IMR-90 (cell line): Measurements from ENCODE around the gene ARHGEF38. TPM values are rescaled to one million over a fixed set of nuclear protein-coding genes. Genes with fewer than 3 reads are reported as not detected.

Experiments used
- ATAC-seq: fragments of 200-7000 bp; cut with Tn5 transposase; 2 replicates; pipeline ENCODE4 v1.9.1; 2020; ENCODE audit warnings: low read depth, mild to moderate bottlenecking, moderate library complexity
- BruUV-seq: library from RNA; stranded (reverse); fragments of 400-500 nt; replicated peaks from 2 replicates; lab custom pipeline; 2021; lab: Mats Ljungman, UMichigan
- CTCF ChIA-PET: fragments of 300-600 bp; formaldehyde crosslinking; extraction: SDS; loops from one replicate; lab custom pipeline; 2021; ENCODE audit warnings: antibody characterized with exemption; lab: Yijun Ruan, JAX
- POLR2A ChIA-PET: fragments of 300-600 bp; sonication (Branson Sonifier 250); formaldehyde crosslinking; loops from one replicate; lab custom pipeline; 2022; ENCODE audit warnings: antibody characterized with exemption; ENCODE audit not compliant: unreplicated experiment; lab: Charles Lee
- DNase-seq: peaks from one replicate; pipeline ENCODE4 v3.0.0; 2013
- H2AFZ ChIP-seq: replicated peaks from 2 replicates; pipeline ENCODE3; 2013; ENCODE audit warnings: low read length, mild to moderate bottlenecking; ENCODE audit not compliant: poor library complexity
- H2AK5ac ChIP-seq: 2 replicates; pipeline ENCODE4 v1.6.1; 2013; ENCODE audit warnings: low read depth, low read length, inconsistent platforms
- H2AK9ac ChIP-seq: replicated peaks from 2 replicates; pipeline ENCODE3; 2013; ENCODE audit warnings: mild to moderate bottlenecking, low read depth, low read length, moderate library complexity; ENCODE audit not compliant: poor library complexity
- H2BK120ac ChIP-seq: 2 replicates; pipeline ENCODE4 v1.6.1; 2013; ENCODE audit warnings: low read depth, low read length, inconsistent platforms
- H2BK15ac ChIP-seq: 3 replicates; pipeline ENCODE4 v1.6.1; 2013; ENCODE audit warnings: low read depth, low read length, inconsistent platforms
- H2BK20ac ChIP-seq: 2 replicates; pipeline ENCODE4 v1.6.1; 2013; ENCODE audit warnings: low read depth, mild to moderate bottlenecking, inconsistent platforms, low read length, moderate library complexity
- H2BK5ac ChIP-seq: 2 replicates; pipeline ENCODE4 v1.6.1; 2013; ENCODE audit warnings: mild to moderate bottlenecking, low read depth, low read length, inconsistent platforms; ENCODE audit not compliant: poor library complexity, severe bottlenecking
- H3K14ac ChIP-seq: replicated peaks from 2 replicates; pipeline ENCODE4 v1.6.1; 2013; ENCODE audit warnings: low read depth, low read length, inconsistent platforms
- H3K18ac ChIP-seq: 2 replicates; pipeline ENCODE4 v1.6.1; 2013; ENCODE audit warnings: low read depth, low read length, control low read depth
- H3K23ac ChIP-seq: 2 replicates; pipeline ENCODE4 v1.6.1; 2013; ENCODE audit warnings: low read depth, low read length, inconsistent platforms
- H3K27ac ChIP-seq: 2 replicates; pipeline ENCODE4 v1.5.1; 2013; ENCODE audit warnings: mild to moderate bottlenecking, control low read depth, low read length; ENCODE audit not compliant: insufficient read depth
- H3K27me3 ChIP-seq: 2 replicates; pipeline ENCODE4 v1.6.1; 2013; ENCODE audit warnings: low read length; ENCODE audit not compliant: control insufficient read depth, insufficient read depth
- H3K36me3 ChIP-seq: 2 replicates; pipeline ENCODE4 v1.6.1; 2013; ENCODE audit warnings: low read length, mixed read lengths; ENCODE audit not compliant: control insufficient read depth, insufficient read depth
- H3K4ac ChIP-seq: 2 replicates; pipeline ENCODE4 v1.6.1; 2013; ENCODE audit warnings: low read depth, low read length, inconsistent platforms
- H3K4me1 ChIP-seq: 2 replicates; pipeline ENCODE4 v1.6.1; 2013; ENCODE audit warnings: low read length, mixed read lengths; ENCODE audit not compliant: control insufficient read depth, insufficient read depth
- H3K4me2 ChIP-seq: 2 replicates; pipeline ENCODE4 v1.6.1; 2013; ENCODE audit warnings: low read depth, mild to moderate bottlenecking, control low read depth, low read length, moderate library complexity
- H3K4me3 ChIP-seq: 2 replicates; pipeline ENCODE4 v1.5.1; 2013; ENCODE audit warnings: low read depth, mild to moderate bottlenecking, control low read depth, low read length, moderate library complexity; ENCODE audit not compliant: insufficient read depth
- H3K56ac ChIP-seq: 2 replicates; pipeline ENCODE4 v1.6.1; 2013; ENCODE audit warnings: low read length, inconsistent platforms; ENCODE audit not compliant: insufficient read depth; ENCODE audit errors: extremely low read depth
- H3K79me1 ChIP-seq, 2 experiments: 2 replicates each; pipeline ENCODE4 v1.6.1; 2013; ENCODE audit warnings: low read length in 2 of 2, inconsistent platforms in 1 of 2, low read depth in 1 of 2
- H3K9ac ChIP-seq: 2 replicates; pipeline ENCODE4 v1.6.1; 2013; ENCODE audit warnings: low read depth, low read length, control low read depth
- H3K9me1 ChIP-seq: 2 replicates; pipeline ENCODE4 v1.6.1; 2013; ENCODE audit warnings: low read length, inconsistent platforms; ENCODE audit not compliant: insufficient read depth
- H3K9me3 ChIP-seq: 2 replicates; pipeline ENCODE4 v1.6.1; 2013; ENCODE audit warnings: low read length; ENCODE audit not compliant: control insufficient read depth, insufficient read depth
- H4K20me1 ChIP-seq: 2 replicates; pipeline ENCODE4 v1.6.1; 2013; ENCODE audit warnings: low read length, inconsistent platforms; ENCODE audit not compliant: insufficient read depth
- H4K5ac ChIP-seq: 2 replicates; pipeline ENCODE4 v1.6.1; 2013; ENCODE audit warnings: mild to moderate bottlenecking, low read depth, low read length, control low read depth
- H4K8ac ChIP-seq, 2 experiments: 2 replicates each; pipeline ENCODE4 v1.6.1; 2013; ENCODE audit warnings: low read depth in 2 of 2, low read length in 2 of 2, control low read depth in 1 of 2, inconsistent platforms in 1 of 2
- H4K91ac ChIP-seq: 2 replicates; pipeline ENCODE4 v1.6.1; 2013; ENCODE audit warnings: low read depth, low read length, inconsistent platforms; ENCODE audit not compliant: insufficient read depth
- BHLHE40 ChIP-seq: fragments of 150-350 bp; IDR thresholded peaks from 2 replicates; pipeline ENCODE4 v1.6.1; 2016; ENCODE audit warnings: mild to moderate bottlenecking, low read depth, low read length
- CEBPB ChIP-seq: IDR thresholded peaks from 2 replicates; pipeline ENCODE4 v1.6.1; 2012; ENCODE audit warnings: low read depth, low read length, improper control_type of control experiment
- CHD1 ChIP-seq: IDR thresholded peaks from 2 replicates; pipeline ENCODE4 v1.6.1; 2012; ENCODE audit warnings: low read depth, low read length, improper control_type of control experiment
- CTCF ChIP-seq: conservative IDR thresholded peaks from 2 replicates; pipeline ENCODE4 v1.5.1; 2012; ENCODE audit warnings: mild to moderate bottlenecking, low read depth, low read length, improper control_type of control experiment
- FOS ChIP-seq: fragments of 150-350 bp; IDR thresholded peaks from 2 replicates; pipeline ENCODE4 v1.6.1; 2016; ENCODE audit warnings: low read depth, low read length
- MAFK ChIP-seq: IDR thresholded peaks from 2 replicates; pipeline ENCODE4 v1.6.1; 2012; ENCODE audit warnings: low read depth, low read length, improper control_type of control experiment
- MAZ ChIP-seq: IDR thresholded peaks from 2 replicates; pipeline ENCODE4 v1.6.1; 2012; ENCODE audit warnings: low read depth, mild to moderate bottlenecking, low read length, improper control_type of control experiment, moderate library complexity, borderline replicate concordance
- MXI1 ChIP-seq: IDR thresholded peaks from 2 replicates; pipeline ENCODE4 v1.6.1; 2012; ENCODE audit warnings: low read depth, mild to moderate bottlenecking, low read length, moderate library complexity, borderline replicate concordance
- NFE2L2 ChIP-seq: fragments of 150-350 bp; IDR thresholded peaks from 2 replicates; pipeline ENCODE4 v1.6.1; 2016; ENCODE audit warnings: low read depth, mild to moderate bottlenecking, low read length
- POLR2A ChIP-seq: IDR thresholded peaks from 2 replicates; pipeline ENCODE4 v1.6.1; 2012; ENCODE audit warnings: mild to moderate bottlenecking, low read depth, low read length
- RAD21 ChIP-seq: IDR thresholded peaks from 2 replicates; pipeline ENCODE4 v1.6.1; 2012; ENCODE audit warnings: low read length, improper control_type of control experiment
- RFX5 ChIP-seq: IDR thresholded peaks from 2 replicates; pipeline ENCODE4 v1.8.0; 2012; ENCODE audit warnings: low read depth, mild to moderate bottlenecking, low read length, moderate library complexity
- SMC3 ChIP-seq: fragments of 150-350 bp; IDR thresholded peaks from 2 replicates; pipeline ENCODE4 v1.6.1; 2016; ENCODE audit warnings: low read depth, mild to moderate bottlenecking, antibody characterized with exemption, low read length, moderate library complexity
- USF2 ChIP-seq: fragments of 150-350 bp; IDR thresholded peaks from 2 replicates; pipeline ENCODE4 v1.6.1; 2017; ENCODE audit warnings: mild to moderate bottlenecking, antibody characterized with exemption, low read length, low read depth
- WGBS, 2 experiments: methylation state at CpG; one replicate each; pipeline versions ENCODE4 v1.1.5 to v1.1.7; 2013; ENCODE audit warnings: missing lambda C conversion rate in 2 of 2; ENCODE audit not compliant: insufficient read length in 1 of 2; ENCODE audit errors: extremely low coverage in 2 of 2; 5-methylcytosine and 5-hydroxymethylcytosine counted together
- dilution Hi-C: fragments of 300-500 bp; cut with HindIII; formaldehyde crosslinking; loops from one replicate; pipeline ENCODE4 v1.14.3; 2018; ENCODE audit warnings: low sequenced_read_pairs; ENCODE audit not compliant: unreplicated experiment
- in situ Hi-C: fragments of 300-500 bp; cut with MboI; formaldehyde crosslinking; loops from 3 replicates; pipeline ENCODE4 v1.14.3; 2019; ENCODE audit warnings: low sequenced_read_pairs, inconsistent platforms, mixed read lengths
- intact Hi-C: fragments of 100-400 bp; cut with micrococcal nuclease; formaldehyde crosslinking; loops from 2 replicates; pipeline ENCODE4 v1.10.0; 2022
- polyA plus RNA-seq, 3 experiments: library from polyadenylated mRNA; depleted of rRNA; stranded (reverse); fragments of >200 nt; gene quantifications; 2 replicates each; pipeline ENCODE4 v1.2.3, GENCODE V29; 2012; ENCODE audit warnings: low replicate concordance in 1 of 3
- total RNA-seq: library from RNA; depleted of rRNA; stranded (reverse); fragments of >200 nt; gene quantifications from 2 replicates; pipeline ENCODE4 v1.2.3, GENCODE V29; 2012

Gene ARHGEF38
- total and polyA plus RNA-seq, 2 of the 4 experiments (the other 2 are of a cell fraction) = not detected

- Histone ChIP-seq H4K8ac (no peak overlapping the region), H3K27ac (no peak overlapping the region), H2AK5ac (no peak overlapping the region), H4K5ac (no peak overlapping the region), H3K27me3 (no peaks in the 10 kb centered on the region), H4K20me1 (no peaks in the 10 kb centered on the region), H3K4me1 (no peaks in the 10 kb centered on the region), H2BK120ac (no peak overlapping the region), H3K9me1 (no peaks in the 10 kb centered on the region), H2BK15ac (no peak overlapping the region), H3K4me3 (no peak overlapping the region), H4K91ac (no peak overlapping the region), H3K14ac (no peak overlapping the region), H3K4me2 (no peak overlapping the region), H2BK5ac (no peak overlapping the region), H3K36me3 (no peaks in the 10 kb centered on the region), H2BK20ac (no peak overlapping the region), H3K18ac (no peak overlapping the region), H2AFZ (no peak overlapping the region), H3K9ac (no peak overlapping the region), H3K23ac (no peak overlapping the region), H3K9me3 (no peaks in the 10 kb centered on the region), H2AK9ac (no peak overlapping the region), H3K79me1 (no peaks in the 10 kb centered on the region), H3K4ac (no peak overlapping the region), H3K56ac (no peak overlapping the region)
- DNase-seq (no peak), ATAC-seq (no peak)
- TF ChIP-seq SMC3 (no peak), FOS (no peak), RAD21 (no peak), NFE2L2 (no peak), MXI1 (no peak), BHLHE40 (no peak), MAFK (no peak), CTCF (no peak), USF2 (no peak), POLR2A (no peak), MAZ (no peak), CEBPB (no peak), RFX5 (no peak), CHD1 (no peak)
- no TSS peak for BruUV-seq
- dilution Hi-C loops = no loop called here
- ChIA-PET CTCF (no interaction called here), POLR2A (no interaction called here)
- WGBS, 2 experiments = no CpG with 5 or more reads among the region's 8 CpGs
- in situ Hi-C loops = no loop called here
- intact Hi-C loops = no loop called here
Observed at GRCh38 chr4:105631818-105632400, 79.5 kb downstream of the ARHGEF38 start.
